GM21717 (cell line): ENCODE results near the gene CCL4.
A peak's percentile ranks its signal among the peaks of the same experiment; 100 is the strongest.
"Not testable (repeated sequence)": the region's sequence is repeated elsewhere in the genome, so short reads cannot be mapped to it uniquely, and the experiment has no call there.

ENCODE experiments used
- ATAC-seq: cut with Tn5 transposase; IDR thresholded peaks from one replicate; pipeline ENCODE4 v1.9.1; 2021; ENCODE audit warnings: mild to moderate bottlenecking, moderate library complexity; ENCODE audit not compliant: unreplicated experiment

CCL4 gene

DNA sequence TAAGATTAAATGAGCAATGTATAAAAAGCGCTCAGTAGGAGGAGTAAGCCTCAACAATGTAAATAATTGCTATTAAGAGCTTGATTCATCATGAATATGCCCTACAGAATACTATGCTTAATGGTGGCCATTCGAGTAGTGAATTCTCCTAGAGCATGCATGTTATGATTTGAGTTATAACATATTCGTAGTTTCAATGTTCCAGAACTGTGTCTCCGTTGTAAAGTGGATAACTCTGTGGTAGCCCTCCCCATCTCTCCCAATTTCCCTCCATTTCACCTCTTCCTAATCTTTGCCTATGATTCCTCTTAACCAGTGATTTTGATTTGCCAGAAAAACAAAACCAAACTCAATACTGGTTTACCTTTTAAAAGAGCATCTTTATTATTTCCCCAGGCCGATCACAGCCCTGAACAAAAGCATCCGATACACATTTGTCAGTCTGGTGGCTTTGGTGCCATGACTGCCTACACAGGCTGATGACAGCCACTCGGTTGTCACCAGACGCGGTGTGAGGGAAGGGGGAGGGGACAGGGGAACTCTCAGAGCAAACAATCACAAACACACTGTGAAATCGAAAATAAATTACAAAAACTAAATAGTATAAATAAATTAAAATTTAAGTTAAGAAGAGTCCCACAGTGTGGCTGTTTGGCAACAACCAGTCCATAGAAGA lies 15.6 kb upstream of the CCL4 start:
- not testable (repeated sequence) for ATAC-seq

DNA sequence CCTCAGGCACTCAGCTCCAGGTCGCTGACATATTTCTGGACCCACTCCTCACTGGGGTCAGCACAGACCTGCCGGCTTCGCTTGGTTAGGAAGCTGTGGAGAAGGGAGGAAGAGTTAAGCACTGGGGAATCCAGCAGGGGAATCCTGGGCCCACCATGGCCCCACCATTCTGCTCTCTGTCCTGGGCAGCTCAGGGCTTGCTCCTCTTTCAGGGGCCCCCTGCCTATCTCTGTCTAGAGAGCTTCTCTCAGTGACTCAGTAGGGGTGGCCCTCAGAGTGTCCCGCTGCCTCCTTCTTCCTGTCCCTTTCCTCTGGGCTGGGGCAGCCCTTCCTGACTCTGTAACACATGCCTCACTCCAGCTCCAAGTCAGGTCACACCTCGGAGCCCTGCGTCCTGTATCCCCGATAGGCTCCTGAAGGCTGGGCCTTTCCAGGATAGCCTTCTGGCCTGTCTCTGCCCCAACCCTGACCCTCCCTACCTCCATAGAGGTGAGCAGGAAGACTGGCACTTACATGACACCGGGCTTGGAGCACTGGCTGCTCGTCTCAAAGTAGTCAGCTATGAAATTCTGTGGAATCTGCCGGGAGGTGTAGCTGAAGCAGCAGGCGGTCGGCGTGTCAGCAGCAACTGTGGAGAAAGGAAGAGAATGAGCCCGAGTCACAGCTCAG lies 14.8 kb upstream of the CCL4 start:
- ATAC-seq, result no peak

DNA sequence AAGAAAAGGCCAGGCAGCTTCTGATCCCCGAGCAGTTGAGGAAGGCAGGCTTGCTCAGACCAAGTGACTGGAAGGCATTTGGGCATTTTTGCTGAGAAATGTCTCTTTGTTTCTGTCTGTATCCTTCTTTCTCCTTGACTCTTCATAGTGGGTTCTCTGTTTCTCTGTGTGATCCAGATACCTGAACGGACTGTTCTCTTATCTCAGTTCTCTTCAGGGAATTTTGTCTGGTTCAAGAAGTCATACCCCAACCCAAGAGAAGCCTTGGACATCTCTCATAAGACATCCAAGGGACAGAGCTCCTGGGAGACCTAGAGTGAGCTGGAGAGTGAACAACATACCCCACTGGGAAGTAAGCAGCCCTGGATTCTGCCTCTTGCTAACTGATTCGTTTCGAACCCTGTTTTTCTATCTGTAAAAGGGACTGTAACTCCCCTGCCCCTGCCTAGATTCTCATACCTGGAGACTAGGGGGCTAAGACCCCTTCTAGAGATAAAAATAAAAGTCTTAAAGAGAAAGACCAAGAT lies 14.2 kb upstream of the CCL4 start:
- no peak for ATAC-seq

GRCh38 chr17:36089888-36090836 lies 13.5 kb upstream of the CCL4 start, which contains the start of gene CCL3:
CCL3 (minus strand) TSS chr17:36090143; CDS start chr17:36090058, 85 bp downstream.
- peak; percentile 58 for ATAC-seq

GRCh38 chr17:36092230-36092629 lies 11.4 kb upstream of the CCL4 start:
- ATAC-seq, result no peak

DNA sequence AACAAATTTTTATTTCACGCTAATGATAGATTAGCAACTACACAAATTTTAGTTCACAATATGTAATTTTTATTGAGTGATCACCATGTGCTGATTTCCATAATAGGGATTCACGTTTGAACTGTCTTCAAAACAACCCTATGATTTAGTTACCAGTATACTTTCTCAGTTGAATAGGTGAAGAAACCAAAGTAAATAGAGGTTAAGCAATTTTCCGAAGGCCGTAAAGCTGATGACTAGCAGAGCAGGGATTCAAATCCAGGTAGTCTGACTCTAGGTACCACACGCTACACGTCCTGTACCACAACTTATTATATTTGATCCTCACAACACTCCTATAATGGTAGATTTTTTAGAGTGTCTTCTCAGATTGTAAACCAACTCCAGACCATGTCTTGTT lies 10.9 kb upstream of the CCL4 start:
- ATAC-seq, result not testable (repeated sequence)

- no peak for ATAC-seq
Observed at GRCh38 chr17:36094232-36094631, 9.4 kb upstream of the CCL4 start.

DNA sequence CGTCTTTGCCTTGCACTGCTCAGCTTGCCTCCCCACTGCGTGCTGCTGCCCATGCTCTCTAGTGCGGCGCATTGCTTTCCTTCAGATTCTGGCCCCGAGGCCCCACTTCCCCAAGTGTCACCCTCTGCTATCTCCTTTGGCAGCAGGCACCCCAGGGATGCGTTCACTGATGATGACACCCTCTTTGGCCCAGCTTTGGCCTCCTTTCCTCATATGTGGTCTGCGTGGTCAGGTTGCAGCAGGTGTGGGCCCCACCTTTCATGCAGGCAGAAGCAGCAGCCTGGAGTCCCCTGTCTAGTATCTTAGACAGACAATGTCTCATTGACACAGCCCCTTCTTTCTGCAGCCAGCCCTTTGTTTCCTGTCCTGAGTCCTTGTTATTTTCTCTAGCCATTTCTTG lies 8.9 kb upstream of the CCL4 start:
- no peak for ATAC-seq

- ATAC-seq, result no peak
Observed at GRCh38 chr17:36095992-36096391, 7.6 kb upstream of the CCL4 start.

- ATAC-seq, result not testable (repeated sequence)
Observed at GRCh38 chr17:36099004-36099403, 4.6 kb upstream of the CCL4 start.

- not testable (repeated sequence) for ATAC-seq
Observed at GRCh38 chr17:36104246-36104645, 619 bp downstream of the CCL4 start.

DNA sequence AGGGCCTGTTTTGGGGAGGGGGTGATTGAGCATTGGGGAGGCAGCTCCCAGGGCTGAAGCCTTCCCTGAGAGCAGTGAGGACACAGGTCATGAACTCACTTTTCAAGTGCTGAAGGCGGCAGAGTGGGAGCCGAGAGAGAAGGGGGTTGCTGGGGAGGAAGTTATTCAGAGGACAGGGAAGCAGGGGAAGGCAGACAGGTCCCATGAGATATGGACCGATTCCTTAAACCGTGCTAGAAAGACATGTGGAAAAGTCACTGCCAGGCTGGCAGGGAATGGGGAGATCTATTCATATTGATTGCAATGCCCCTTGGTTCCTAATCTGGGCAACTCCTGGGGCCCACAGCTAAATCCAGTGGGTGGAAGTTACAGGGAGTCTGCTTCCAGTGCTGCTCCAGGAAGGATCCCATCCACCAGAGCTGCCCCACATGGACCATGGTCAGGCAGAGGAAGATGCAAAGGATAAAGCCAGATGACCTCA lies 1.1 kb downstream of the CCL4 start:
- ATAC-seq, result no peak

DNA sequence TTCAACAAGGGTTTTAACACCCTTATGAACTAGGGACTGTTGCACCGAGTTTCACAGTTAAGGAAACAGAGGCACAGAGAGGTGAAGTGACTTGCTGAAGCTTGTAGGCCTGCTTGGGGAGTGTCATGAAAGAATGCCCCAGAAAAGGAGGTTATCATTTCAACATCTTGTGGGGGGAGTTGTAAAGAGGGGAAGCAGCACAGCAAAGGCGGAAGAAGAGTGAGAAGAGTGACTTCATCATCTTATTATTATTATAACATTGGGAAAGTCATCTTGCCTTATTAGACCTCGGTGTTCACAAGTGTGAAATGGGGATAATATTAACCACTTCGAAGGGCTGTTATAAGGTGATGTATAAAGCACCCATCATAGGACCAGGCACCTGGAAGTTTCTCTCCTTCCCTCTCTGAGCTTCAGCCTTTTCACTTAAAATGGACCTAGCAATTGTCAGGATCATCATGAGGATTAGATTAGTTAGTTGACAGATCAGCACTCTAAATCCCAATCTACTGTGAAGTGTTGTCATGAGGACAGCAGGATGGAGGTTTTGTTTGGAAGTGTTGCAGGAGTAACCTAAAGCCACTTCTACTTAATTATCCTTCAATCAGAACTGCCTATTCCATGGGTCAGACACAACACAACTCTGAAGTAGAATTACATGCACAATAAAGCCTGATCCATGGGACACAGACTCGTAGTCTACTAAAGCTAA lies 2.3 kb downstream of the CCL4 start:
- no peak for ATAC-seq

DNA sequence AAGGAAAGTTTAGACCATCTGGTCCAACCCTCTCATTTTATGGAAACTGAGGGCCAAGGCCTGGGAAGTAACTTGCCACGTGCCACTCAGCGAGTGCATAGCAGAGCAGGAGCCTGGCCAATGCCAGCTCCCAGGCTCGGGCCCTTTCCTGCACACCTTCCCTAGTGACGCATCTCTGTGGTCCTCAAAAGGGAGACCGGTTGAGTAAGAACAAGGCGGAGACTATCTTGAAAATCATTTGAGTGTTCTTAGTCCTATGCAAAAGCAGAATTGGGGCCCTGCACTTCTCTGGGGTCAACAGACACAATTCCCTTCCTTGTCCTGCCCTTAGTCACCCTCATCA lies 2.8 kb downstream of the CCL4 start:
- ATAC-seq, result no peak

DNA sequence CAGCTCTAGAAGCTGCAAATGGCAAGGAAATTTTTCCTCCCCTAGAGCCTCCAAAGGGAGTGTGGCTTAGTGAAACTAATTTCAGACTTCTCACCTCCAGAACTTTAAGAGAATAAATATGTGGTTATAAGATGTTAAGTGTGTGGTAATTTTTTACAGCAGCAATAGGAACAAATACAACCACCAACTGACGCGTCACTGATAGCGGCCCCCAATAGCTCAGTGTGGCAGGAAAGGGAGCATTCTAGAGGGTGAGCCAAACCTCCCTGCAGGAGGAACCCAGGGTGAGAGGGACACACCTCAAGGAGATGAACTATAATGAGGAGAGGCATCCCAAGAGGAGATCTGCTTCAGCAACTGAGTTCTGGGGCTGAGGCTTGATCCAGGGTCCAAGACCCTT lies 4.0 kb downstream of the CCL4 start:
- ATAC-seq, result no peak

DNA sequence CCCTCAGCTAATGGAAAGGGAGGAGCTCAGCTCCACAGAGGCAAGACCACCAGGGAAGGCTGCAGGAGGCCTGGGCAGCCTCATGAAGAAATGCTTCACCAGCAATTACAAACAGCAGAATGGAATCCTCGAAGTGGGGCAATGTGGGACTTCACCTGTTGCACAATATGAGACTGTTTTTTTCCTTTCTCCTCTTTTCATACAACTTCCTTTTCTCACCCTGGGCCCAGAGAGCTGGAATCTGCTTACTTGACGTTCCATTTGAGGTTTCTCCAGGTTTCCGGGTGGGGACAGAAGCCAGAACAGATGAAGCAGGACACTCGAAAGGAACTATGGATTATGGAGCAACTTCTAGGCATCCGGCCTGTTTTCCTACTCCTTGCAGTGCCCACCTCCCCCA lies 4.6 kb downstream of the CCL4 start:
- ATAC-seq, result not testable (repeated sequence)

- no peak for ATAC-seq
Observed at GRCh38 chr17:36111068-36111490, 7.5 kb downstream of the CCL4 start.

DNA sequence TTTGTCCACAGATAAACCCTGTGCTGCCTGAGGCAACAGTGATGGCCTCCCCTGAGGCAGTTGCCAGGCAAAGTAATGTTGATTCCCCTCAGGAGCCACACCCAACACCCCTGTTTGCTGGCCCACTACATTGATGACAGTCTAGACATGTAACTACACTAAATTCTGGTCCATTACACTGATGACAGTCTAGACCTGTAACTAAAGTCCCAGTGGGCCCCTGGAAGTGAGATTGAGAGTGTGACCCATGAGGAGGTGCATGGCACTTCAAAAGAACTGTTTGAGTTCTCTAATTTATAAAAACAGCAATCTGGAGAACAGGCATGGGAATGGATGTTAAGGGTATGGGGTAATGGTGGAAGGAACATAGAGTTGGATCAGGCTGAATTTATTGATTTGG lies 8.9 kb downstream of the CCL4 start:
- no peak for ATAC-seq

GRCh38 chr17:36113131-36113530 lies 9.5 kb downstream of the CCL4 start:
- ATAC-seq, result not testable (repeated sequence)

DNA sequence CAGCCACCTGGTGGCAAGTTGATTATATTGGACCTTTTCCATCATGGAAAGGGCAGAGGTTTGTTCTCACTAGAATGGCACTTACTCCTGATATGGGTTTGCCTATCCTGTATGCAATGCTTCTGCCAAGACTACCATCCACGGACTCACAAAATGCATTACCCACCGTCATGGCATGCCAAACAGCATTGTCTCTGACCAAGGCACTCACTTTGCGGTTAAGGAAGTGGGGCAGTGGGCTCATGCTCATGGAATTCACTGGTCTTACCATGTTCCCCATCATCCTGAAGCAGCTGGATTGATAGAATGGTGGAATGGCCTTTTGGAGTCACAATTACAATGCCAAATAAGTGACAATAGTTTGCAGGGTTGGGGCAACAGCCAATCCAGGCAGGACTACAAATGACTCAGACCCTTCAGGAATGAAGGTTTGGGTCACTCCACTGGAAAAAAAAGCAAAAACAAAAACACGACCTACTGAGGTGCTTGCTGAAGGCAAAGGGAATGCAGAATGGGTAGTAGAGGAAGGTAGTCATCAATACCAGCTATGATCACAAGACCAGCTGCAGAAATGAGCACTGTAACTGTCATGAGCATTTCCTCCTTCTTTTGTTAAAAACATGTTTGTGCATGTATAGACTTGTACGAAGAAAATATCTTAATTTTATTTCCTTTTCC lies 11.5 kb downstream of the CCL4 start:
- ATAC-seq, result not testable (repeated sequence)
